NCI-H1694 treated with DMSO at 0.1 percent for 48 hours (cell line): Measurements from ENCODE around the gene ZNRF1.

ENCODE experiments used
- DNase-seq: peaks from one replicate; lab custom pipeline; 2025; lab: John Stamatoyannopoulos, UW

Gene ZNRF1

GRCh38 chr16:75062135-75062975 lies 63.5 kb downstream of the ZNRF1 start:
- DNase-seq, result no peak

- DNase-seq, result no peak
Measured at GRCh38 chr16:75062976-75063346, 64.1 kb downstream of the ZNRF1 start.

GRCh38 chr16:75063549-75064088 lies 64.8 kb downstream of the ZNRF1 start:
- no peak for DNase-seq

DNA sequence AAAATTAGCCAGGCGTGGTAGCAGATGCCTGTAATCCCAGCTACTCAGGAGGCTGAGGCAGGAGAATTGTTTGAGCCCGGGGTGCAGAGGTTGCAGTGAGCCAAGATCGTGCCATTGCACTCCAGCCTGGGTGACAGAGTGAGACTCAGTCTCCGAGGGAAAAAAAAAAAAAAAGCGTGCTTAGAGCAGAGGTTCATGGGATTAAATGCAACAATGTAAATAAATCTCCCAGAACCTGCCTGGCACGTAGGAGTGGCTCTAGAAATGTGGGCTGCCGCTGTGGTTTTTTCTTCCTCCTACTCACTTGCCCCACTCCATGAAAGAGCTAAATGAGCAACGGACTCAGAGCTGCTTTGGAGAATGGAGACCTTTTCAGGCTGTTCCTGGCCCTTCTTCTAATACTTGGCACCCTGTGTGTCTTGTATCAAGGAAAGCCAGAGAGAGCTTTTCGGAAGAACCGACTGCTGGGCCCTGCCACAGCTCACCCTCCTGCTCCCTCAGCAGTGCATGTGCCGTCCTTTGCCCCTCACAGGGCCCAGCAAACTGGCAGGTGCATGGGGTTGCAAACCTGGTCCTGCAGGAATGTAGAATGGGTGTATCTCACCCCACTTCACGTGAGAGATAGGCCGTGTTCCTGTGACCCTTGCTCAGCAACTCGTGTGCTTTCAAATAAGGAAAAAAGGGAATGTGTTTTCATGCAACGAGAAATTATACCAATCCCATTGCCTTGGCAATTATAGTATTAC lies 65.8 kb downstream of the ZNRF1 start:
- DNase-seq, result no peak

DNA sequence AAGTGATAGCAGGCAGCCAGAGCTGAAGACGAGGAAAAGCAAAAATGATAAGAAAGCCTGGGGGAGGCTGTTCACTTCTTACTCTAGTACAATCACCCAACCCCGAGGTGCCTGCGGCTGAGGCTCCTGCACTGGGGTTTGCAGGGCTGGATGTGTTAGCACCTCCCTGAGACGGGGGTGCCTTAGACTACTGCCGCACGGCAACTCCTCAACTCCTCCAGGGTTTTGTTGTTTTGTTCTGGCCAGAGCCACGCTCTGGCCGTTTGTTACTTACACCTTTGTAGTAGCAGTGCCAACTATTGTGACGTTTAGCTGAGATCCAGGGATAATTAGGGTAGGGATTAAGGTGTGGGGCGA lies 66.3 kb downstream of the ZNRF1 start:
- no peak for DNase-seq

DNA sequence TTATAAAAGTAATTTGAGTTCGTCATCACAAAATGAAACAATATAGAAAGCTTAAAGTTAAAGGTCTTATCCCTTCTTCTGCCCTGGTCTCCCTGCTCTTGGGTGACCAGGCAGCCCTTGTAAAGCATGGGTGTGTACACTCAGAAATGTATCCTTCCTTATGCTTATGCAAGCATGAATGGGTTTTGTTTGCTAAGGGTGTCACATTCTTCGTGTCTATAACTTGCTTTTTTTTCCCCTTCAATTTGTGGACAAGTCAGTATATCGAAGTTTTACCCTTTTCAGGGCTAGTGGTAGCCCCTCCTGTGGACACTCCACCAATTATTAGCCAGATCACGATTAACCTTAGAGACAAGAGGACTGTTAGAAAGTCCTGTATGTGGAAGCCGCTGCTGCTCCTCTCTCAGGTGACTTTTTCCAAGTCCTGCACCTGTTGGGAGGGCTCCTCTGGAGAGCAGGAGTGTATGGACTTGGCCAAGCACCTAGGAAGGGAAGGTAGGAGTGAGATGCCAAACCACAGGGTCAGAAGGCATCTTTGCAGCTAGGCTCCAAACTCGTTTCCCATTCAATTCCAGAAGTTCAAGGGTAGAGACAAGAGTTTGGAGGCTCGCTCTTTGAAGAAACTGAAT lies 66.8 kb downstream of the ZNRF1 start:
- no peak for DNase-seq

DNA sequence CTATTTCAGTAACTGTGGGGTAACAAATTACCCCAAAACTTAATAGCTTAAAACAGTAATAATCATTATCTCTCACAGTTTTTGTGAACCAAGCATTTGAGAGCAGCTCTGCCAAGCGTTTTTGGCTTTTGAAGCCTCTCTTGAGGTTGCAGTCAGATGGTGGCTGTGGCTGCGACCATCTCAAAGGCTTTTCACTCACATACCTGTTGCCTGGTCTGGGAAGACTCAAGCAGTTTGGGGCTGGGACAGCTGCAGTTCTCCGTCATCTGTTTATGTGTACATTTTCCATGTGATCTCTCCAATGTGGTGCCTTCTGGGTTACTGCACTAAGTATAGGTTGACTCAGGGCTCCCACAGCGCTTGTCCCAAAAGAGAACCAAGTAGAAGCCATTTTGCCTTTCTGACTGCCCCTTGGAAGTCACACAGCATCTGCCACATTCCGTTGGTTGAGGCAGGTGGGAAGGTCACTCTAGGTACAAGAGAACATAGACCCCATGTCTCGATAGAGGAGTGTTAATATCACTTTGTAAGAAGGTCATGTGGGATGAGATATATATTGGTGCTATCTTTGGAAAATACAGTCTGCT lies 68.1 kb downstream of the ZNRF1 start:
- no peak for DNase-seq

GRCh38 chr16:75068085-75069031 lies 69.5 kb downstream of the ZNRF1 start:
- DNase-seq, result no peak

DNA sequence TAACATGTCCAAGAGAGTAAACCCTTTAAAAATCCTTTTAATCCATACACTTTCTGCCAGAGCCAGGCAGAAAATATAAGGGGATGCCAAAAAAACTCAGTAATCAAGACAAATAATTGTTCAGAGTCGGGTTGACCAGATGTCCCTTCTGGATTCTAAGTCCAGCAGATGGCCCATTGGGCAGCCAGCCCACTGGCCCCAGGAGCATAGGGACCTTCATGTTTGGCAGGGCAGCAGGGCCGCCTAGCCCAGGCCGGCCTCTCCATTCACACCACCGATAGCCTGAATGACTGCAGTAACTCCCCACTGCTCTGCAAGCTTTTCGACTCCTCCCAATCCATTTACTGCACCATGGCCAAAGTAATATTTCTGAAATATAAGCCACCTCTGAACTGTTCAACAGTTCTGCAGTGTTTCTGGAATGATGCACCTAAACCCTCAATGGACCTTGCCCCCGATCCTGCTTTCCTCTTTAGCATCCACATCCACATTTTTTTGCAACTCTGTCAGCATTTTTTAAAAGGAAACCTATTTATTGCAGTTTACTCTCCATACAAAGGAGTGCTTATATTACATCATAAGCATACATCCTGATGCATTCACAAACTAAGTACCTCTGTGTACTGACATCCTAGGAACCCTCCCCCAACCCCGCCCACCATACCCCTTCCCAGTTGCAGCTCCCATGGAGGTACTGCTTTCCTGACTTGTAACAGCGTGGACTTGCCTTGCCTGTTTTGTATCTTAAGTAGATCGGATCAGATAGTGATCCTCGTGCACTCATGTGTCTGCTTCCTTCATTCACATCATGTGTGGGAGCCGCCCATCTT lies 71.4 kb downstream of the ZNRF1 start:
- no peak for DNase-seq

DNA sequence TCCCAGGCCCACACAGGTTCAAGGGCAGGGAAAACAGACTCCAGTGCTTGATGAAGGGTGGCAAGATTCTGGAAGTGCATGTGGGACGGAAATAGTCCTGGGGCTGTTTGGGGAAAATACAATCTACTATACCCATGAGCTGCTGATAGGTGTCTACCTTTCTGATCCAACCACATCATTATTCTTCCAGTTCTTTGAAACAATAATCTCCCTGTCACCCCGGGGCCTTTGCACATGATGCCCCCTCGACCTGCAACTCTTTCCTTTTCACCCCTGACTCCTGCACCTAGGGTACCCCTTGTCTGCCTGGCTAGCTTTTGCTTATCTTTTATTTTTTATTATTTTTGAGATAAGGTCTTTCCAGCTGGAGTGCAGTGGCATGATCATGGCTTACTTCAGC lies 72.8 kb downstream of the ZNRF1 start:
- DNase-seq, result no peak

DNA sequence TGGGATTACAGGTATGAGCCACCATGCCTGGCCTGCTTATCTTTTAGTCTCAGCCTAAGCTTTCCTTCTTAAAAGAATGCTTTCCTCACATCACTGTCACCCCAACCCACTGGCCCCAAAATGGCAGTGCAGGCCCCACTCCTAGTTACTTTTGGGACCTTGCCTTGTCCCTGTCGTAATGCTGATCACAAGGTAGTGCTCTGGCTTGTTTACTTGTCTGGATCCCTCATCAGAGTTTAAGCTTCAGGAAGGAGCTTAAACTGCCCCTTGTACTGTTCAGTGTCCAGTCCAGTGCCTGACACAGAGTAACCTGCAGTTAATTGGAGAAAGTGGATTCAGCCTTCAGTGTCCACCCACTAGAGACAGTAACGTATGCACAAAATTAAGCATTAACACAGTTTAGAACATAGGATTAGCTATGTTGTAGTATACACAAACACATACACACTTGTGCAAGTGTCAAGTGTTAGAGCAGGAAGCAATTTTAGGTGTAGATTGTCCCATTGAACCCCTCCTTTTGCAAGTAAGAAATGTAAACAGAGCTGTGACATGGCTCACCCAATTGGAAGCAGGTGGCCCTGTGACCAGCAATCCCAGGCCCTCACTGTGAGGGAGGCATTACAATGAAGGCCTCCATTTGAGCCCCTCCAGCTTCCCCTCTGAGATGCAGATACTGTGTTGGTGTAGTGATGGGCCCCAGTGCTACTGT lies 73.6 kb downstream of the ZNRF1 start:
- no peak for DNase-seq

- no peak for DNase-seq
Measured at GRCh38 chr16:75073545-75074303, 74.9 kb downstream of the ZNRF1 start.

- DNase-seq, result no peak
Measured at GRCh38 chr16:75074304-75074793, 75.5 kb downstream of the ZNRF1 start.

DNA sequence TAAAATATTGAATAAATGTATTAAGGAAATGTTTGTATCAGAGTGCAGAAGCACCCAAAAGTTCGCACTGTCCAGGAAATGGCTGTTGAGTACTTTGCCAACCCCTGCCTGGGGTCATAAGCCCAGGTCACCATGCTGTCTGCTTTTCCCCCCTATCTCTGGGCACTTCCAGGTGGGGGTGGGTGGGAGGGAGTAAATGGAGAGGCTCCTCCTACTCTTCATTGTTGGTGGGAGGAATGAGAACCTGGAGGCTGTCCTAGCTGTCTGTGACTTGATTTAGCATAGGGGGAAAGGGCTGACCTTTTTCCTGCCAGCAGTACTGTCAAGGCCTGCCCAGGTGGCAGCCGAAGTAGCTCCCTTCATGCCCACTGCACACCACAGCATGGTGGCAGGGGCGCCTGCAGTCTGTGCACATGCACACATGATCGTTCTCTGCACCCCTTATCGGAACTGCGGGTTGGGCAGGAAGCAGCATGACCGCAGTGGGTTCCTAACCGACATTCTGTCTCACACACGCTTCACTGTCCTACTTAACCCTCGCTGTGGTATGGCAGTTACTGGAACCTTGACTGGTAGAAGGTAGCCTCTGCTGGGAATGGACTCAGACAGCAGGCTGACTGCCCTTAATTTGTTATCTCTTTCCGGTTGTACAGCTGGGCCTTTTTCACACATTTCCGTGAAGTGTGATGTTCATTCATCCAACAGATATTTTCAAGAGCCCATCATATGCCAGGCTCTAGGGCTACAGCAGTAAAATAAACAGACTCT lies 76.3 kb downstream of the ZNRF1 start:
- peak; percentile 5 for DNase-seq

DNA sequence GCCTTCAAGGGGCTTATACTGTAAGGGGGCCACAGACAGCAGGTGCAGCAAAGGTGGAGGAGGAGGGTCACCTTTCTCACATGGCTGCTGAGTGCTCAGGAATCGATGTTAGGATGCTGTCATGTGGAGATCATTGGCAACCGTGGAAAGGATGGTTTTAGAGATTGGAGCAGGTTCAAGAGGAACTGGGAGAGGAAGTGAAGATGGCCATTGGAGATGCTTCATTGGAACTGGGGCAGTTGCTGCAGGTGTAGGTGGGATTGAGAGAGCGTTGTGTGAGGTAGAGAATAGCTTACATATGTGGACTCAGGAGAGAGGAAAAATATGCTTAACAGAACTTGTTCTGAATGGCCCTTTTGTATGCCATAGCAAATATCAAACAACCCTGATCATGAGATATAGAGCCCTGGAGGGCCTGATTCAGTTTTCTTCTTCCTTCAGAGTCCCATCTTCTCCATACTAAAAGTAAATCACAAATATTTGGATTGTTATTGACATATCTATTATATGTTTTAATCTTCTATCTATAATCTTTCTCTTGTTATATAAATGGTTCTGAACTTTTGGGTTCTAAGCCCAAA lies 77.0 kb downstream of the ZNRF1 start:
- DNase-seq, result no peak

- no peak for DNase-seq
Measured at GRCh38 chr16:75078886-75079285, 80.1 kb downstream of the ZNRF1 start.

GRCh38 chr16:75079346-75079926 lies 80.6 kb downstream of the ZNRF1 start:
- no peak for DNase-seq
